NCI-H2081 treated with DMSO at 0.1 percent for 48 hours (cell line): ENCODE data around the gene FXN.
"Not testable (repeated sequence)": the region's sequence is repeated elsewhere in the genome, so short reads cannot be mapped to it uniquely, and the experiment has no call there.

Experiments used
- DNase-seq: peaks from one replicate; lab custom pipeline; 2025; lab: John Stamatoyannopoulos, UW

The FXN gene

GRCh38 chr9:69070201-69070600 lies 34.6 kb downstream of the FXN start:
- DNase-seq, result no peak

- no peak for DNase-seq
These were observed 35.5 kb downstream of the FXN start for GRCh38 chr9:69071059-69071458.

GRCh38 chr9:69073103-69073502 lies 37.6 kb downstream of the FXN start:
- no peak for DNase-seq

GRCh38 chr9:69074801-69075200 lies 39.2 kb downstream of the FXN start:
- no peak for DNase-seq

GRCh38 chr9:69076550-69076949 lies 41.0 kb downstream of the FXN start:
- DNase-seq, result no peak

GRCh38 chr9:69078069-69078468 lies 42.5 kb downstream of the FXN start:
- DNase-seq, result no peak

- no peak for DNase-seq
These were observed 43.0 kb downstream of the FXN start for GRCh38 chr9:69078581-69078980.

GRCh38 chr9:69079186-69079585 lies 43.6 kb downstream of the FXN start:
- DNase-seq, result no peak

GRCh38 chr9:69081261-69081660 lies 45.7 kb downstream of the FXN start:
- DNase-seq, result no peak

GRCh38 chr9:69083321-69083720 lies 47.8 kb downstream of the FXN start:
- no peak for DNase-seq

- no peak for DNase-seq
These were observed 50.2 kb downstream of the FXN start for GRCh38 chr9:69085569-69086283.

- no peak for DNase-seq
These were observed 50.8 kb downstream of the FXN start for GRCh38 chr9:69086312-69086711.

- DNase-seq, result no peak
These were observed 51.2 kb downstream of the FXN start for GRCh38 chr9:69086769-69087168.

GRCh38 chr9:69089082-69089481 lies 53.5 kb downstream of the FXN start:
- no peak for DNase-seq

GRCh38 chr9:69089491-69089890 lies 53.9 kb downstream of the FXN start:
- DNase-seq, result no peak

GRCh38 chr9:69090140-69090750 lies 54.7 kb downstream of the FXN start:
- no peak for DNase-seq

GRCh38 chr9:69090946-69091345 lies 55.4 kb downstream of the FXN start:
- no peak for DNase-seq

- no peak for DNase-seq
These were observed 58.0 kb downstream of the FXN start for GRCh38 chr9:69093471-69094103.

- not testable (repeated sequence) for DNase-seq
These were observed 59.0 kb downstream of the FXN start for GRCh38 chr9:69094361-69095135.

- no peak for DNase-seq
These were observed 61.5 kb downstream of the FXN start for GRCh38 chr9:69097064-69097463.

- DNase-seq, result no peak
These were observed 62.5 kb downstream of the FXN start for GRCh38 chr9:69097923-69098593.

GRCh38 chr9:69103348-69103996 lies 67.9 kb downstream of the FXN start:
- DNase-seq, result not testable (repeated sequence)
